HG03175 (cell line): Measurements from ENCODE around the gene ANTXR1.

Experiments
- ATAC-seq: cut with Tn5 transposase; IDR thresholded peaks from one replicate; pipeline ENCODE4 v1.9.1; 2021; ENCODE audit warnings: mild to moderate bottlenecking, moderate library complexity; ENCODE audit not compliant: unreplicated experiment

The ANTXR1 gene

GRCh38 chr2:69070969-69071368 is 58.0 kb downstream of the ANTXR1 start:
- ATAC-seq, result no peak

DNA sequence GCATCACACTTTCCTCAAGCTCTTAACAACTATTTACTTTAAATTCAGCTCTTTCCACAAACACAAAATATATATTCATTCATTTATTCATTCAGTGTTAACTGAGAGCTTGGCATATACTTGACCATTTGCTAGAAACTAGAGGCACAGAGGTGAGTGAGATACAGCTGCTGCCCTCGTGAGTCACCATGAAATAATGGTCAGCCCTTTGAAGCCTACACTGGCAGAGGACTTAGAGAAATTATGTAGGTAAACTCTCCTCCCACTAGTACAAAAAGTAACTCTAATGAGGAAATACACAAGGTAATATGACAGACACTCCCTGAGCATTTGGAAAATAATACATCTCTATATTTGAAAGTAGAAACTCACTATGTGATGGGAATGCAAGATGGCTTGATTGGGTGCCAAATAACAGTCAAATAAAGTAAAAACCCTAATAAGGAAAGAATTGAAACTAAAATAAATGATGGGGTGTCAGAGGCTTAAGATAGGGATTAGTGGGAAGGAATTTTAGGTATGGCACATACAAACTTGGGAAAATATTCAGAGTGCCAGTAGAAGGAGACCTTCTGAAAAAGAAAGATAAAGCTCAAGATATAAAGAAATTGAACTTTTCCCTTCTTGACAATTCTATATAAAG is 61.1 kb downstream of the ANTXR1 start:
- ATAC-seq, result no peak

DNA sequence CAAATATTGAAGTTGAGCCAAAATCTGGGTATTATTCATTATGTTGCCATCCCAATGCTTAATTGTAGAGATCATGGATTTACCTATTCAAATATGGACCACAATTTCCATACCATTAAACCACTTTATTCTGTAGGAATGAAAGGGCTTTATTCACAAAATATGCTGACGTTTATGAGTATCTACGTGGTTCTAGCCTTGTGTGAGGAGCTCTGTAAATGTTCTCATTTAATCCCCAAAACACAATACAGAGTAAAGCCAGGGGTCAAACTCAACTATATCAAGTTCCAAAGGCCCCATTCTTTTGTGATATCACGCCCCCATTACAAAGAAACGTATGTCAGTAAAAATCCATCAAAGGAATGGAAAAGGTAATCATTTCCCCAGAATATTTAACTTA is 61.9 kb downstream of the ANTXR1 start:
- ATAC-seq, result no peak

DNA sequence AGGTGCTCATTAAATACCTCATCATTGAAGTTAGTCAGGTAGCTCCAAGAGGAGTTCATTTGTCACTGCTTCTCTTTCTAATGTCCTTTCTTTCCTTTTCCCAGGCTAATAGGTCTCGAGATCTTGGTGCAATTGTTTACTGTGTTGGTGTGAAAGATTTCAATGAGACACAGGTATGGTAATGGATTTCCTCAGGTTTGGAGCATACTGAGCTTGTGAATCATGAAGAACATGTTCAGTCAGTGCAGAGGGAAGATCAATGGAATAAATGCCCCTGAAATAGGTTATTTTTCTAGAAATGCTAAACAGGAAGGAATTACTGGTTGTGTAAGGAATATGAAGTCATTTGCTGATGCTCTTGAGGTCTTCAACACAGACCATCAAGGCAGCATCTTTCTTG is 62.5 kb downstream of the ANTXR1 start:
- ATAC-seq, result no peak

- no peak for ATAC-seq
Measured at GRCh38 chr2:69076601-69077000, 63.6 kb downstream of the ANTXR1 start.

- ATAC-seq, result no peak
Measured at GRCh38 chr2:69077252-69077950, 64.4 kb downstream of the ANTXR1 start.

DNA sequence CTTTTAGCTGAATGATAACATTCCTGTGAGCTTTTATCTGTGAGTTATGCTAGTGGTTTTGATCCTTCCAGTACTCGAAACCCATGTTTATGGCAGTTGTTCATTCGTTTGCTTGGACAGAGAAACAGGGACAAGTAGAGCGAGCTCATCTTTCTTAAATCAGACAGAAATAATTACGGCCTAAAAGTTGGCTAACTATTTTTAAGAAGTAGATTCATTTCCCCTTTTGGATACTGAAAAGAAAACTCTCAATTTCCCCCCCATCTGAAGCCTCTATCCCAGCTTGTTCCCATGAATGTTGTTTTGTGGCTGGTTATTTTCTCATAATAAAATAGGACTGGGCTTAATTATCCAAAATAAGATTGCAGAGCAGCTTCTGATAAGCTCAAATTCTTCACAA is 67.1 kb downstream of the ANTXR1 start:
- ATAC-seq, result no peak

DNA sequence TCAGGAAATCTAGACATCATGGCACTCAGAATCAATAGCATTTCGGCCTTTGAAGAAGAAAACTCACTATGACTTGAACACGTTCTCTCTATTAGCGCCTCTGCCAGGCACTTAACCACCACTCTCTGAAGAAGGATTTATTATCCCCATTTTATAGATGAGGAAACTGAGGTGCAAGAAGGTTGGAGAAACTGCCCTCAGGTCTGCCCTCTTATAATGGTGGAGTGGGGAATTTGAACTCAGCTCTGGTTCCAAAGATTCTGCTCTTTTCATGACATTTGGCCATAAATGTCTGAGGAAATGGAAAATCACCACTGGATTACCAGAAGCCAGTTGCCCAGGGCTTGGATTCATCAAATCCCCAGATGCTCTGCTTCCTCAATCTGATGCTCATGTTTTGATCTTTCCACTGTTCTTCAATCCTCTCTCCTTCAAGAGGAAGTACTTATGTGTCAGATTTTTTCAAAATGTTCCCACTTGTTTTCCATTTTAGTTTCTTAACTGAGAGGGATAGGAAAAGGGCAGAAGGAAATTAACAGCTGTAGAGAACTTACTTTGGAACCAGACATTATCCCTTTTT is 68.1 kb downstream of the ANTXR1 start:
- ATAC-seq, result no peak

- ATAC-seq, result no peak
Measured at GRCh38 chr2:69081757-69082156, 68.8 kb downstream of the ANTXR1 start.

DNA sequence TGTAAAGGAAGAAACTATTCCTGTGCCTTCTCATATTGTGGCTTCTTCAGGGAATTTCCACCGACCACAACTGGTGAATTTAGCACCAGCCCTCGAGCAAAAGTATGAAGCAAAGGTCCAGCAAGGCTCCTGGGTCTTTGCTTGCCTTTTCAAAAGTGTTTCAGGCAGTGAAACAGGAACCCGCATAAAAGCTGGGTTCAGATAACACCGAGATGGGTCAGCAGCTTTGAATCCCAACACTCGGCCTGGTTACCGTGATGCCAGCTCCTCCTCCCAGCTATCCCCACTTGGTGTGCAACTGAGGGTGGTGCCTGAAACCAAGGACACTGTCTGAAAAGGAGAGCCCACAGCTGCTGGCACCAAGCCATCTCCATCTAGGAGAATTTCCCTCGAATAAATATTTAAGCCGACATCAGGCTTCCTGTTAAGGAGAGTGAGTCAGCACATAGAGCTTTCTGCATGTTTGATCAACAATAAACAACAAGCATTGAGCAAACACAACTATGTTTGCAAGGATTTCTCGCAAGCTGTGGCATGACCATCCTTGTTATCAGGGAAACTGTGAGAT is 69.5 kb downstream of the ANTXR1 start:
- ATAC-seq, result no peak

GRCh38 chr2:69083235-69083748 is 70.3 kb downstream of the ANTXR1 start:
- ATAC-seq, result no peak

- no peak for ATAC-seq
Measured at GRCh38 chr2:69084492-69084891, 71.5 kb downstream of the ANTXR1 start.

DNA sequence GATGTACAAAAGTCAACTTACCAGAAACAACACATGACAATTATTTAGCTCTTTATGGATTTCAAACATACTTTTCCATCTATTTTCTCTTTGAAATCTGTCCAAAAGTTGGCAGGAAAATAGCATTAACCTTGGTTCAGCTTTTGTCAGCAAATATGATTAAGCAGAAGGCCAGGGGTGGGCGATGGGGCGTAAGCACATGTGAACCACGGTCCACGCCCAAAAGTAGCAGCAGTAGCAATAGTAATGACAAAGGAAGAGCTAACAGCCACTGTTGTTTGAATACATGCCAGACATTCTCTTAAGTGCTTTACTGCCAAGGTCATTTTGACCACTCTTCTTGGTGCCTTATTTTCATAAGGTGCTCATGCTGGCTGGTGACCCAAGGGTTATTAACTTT is 73.5 kb downstream of the ANTXR1 start:
- ATAC-seq, result no peak

DNA sequence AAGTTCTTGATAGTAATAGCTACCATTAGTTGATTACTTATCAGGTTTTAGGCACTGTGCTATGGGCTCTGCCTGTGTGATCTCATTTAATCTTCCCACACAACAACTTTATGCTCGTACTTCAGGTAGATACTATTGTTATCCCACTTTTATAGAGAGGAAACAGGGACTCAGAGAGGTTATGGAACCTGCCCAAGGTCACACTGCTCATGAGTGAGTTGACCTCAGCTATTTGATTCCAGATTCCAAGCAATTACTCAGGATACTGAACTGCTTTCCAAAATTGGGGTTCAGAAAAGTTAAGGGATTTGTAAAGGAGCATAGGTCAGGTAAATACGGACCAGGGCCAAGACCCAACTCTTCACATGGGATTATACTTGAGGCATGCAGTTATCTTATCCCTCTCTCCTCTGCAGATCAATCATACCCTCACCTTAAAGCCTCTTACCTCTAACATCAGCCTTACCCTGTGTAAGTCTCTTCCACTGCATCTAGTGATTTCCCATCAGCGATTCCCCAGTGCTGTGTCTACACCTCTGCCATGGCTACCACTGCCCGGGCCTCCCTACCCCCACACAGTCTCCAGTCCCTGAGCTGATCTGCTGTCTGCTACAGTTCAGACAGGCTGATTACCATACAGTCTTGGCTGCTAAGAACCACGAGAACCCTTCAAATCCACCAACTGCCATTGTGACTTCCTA is 74.4 kb downstream of the ANTXR1 start:
- no peak for ATAC-seq

DNA sequence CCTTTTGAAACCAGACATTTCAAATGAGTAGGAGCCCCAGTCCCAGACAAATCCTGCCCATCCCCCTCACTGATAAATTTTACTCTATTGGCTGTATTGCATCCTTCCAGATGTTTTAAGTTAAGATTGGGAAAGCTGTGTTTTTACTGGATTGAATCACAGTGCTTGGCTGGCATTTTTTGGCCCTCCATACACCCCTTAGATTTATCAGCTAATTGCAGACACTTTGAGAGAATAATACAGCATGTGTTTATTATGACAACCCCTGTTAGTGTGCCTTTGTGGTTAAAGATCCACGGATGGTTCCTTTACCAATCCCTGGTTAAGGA is 74.9 kb downstream of the ANTXR1 start:
- no peak for ATAC-seq

GRCh38 chr2:69088466-69088865 is 75.5 kb downstream of the ANTXR1 start:
- ATAC-seq, result no peak

GRCh38 chr2:69089266-69089665 is 76.3 kb downstream of the ANTXR1 start:
- no peak for ATAC-seq

- no peak for ATAC-seq
Measured at GRCh38 chr2:69089998-69090397, 77.0 kb downstream of the ANTXR1 start.

- ATAC-seq, result no peak
Measured at GRCh38 chr2:69090820-69091219, 77.8 kb downstream of the ANTXR1 start.

GRCh38 chr2:69092857-69093256 is 79.9 kb downstream of the ANTXR1 start:
- no peak for ATAC-seq

GRCh38 chr2:69095305-69095704 is 82.3 kb downstream of the ANTXR1 start:
- ATAC-seq, result no peak
